ENCODE results near the gene MARK1.

GRCh38 chr1:220500372-220500771, 27.6 kb upstream of the MARK1 start:
- TF ChIP-seq EZH2 (IDR thresholded peaks at IDR 0.05; ENCODE audit: borderline replicate concordance, low read depth, low read length, severe bottlenecking), result no peak
- TF ChIP-seq CTCF (IDR thresholded peaks at IDR 0.05; ENCODE audit: borderline replicate concordance, extremely low read depth, low read length, poor library complexity, severe bottlenecking), result no peak

Data from DND-41 (cell line).